Body of pancreas (tissue), 4 donors: ENCODE results near the gene LIPC. TPM values are rescaled to one million over a fixed set of nuclear protein-coding genes. Genes with fewer than 3 reads are reported as not detected.

ENCODE experiments used
- ATAC-seq: fragments of 150-250 bp; one replicate; pipeline ENCODE4 v1.9.1; 2016
- DNase-seq, 4 donors: peaks; one replicate each; pipeline ENCODE4 v3.0.0-alpha.2; 2019
- H3K27ac ChIP-seq, 4 donors: fragments of 200-600 bp; sonication (generic); 1 replicate in 3 of 4; 2 replicates in 1 of 4; pipeline versions ENCODE4 v1.5.1 to v1.6.1; 2016 to 2019; ENCODE audit warnings: mild to moderate bottlenecking in 1 of 4, mixed read lengths in 1 of 4, moderate library complexity in 1 of 4
- H3K27me3 ChIP-seq, 2 donors: fragments of 200-600 bp; sonication (generic); one replicate each; pipeline ENCODE4 v1.6.0; 2016; ENCODE audit warnings: mild to moderate bottlenecking in 1 of 2
- H3K36me3 ChIP-seq, 2 donors: fragments of 200-600 bp; sonication (generic); replicated peaks in 1 of 2; 2 replicates each; pipeline ENCODE4 v1.5.1; 2016; ENCODE audit warnings: low read depth in 2 of 2; ENCODE audit not compliant: insufficient read depth in 1 of 2
- H3K4me1 ChIP-seq: fragments of 200-600 bp; sonication (generic); one replicate; pipeline ENCODE4 v1.6.0; 2016
- H3K4me3 ChIP-seq, 2 donors: fragments of 200-600 bp; sonication (generic); 1 replicate in 1 of 2; 2 replicates in 1 of 2; pipeline ENCODE4 v1.5.1; 2016 to 2019
- H3K9me3 ChIP-seq, 3 donors: fragments of 200-600 bp; sonication (generic); 1 replicate in 2 of 3; 2 replicates in 1 of 3; pipeline ENCODE4 v1.5.1; 2016
- CTCF ChIP-seq, 7 experiments: fragments of 450-650 bp in 4 of 7; fragments of 200-600 bp in 3 of 7; sonication (generic) in 3 of 7; IDR thresholded peaks; one replicate each; pipeline ENCODE4 v1.5.1; 2016 to 2019; ENCODE audit warnings: antibody characterized with exemption in 7 of 7
- POLR2A ChIP-seq, 3 donors: fragments of 450-650 bp; IDR thresholded peaks; one replicate each; pipeline ENCODE4 v1.6.1; 2016; ENCODE audit warnings: antibody characterized with exemption in 3 of 3, mild to moderate bottlenecking in 2 of 3
- WGBS, 2 donors: methylation state at CpG; one replicate each; pipeline ENCODE4 v1.1.5; 2017; 5-methylcytosine and 5-hydroxymethylcytosine counted together
- intact Hi-C: fragments of 100-400 bp; cut with DNase I; formaldehyde crosslinking; loops from one replicate; pipeline ENCODE4 v1.15.1; 2023
- total RNA-seq, 2 donors: library from RNA; depleted of rRNA; stranded (reverse); fragments of >200 nt; gene quantifications; one replicate each; pipeline ENCODE4 v1.1.0, GENCODE V29; 2016

The LIPC gene
- total RNA-seq, 2 donors from 2014 or later = 1.6 to 2.3 TPM

GRCh38 chr15:58403581-58403980 lies 28.2 kb upstream of the LIPC start:
- Histone ChIP-seq H3K9me3 (no peaks in the 10 kb centered on the region), H3K4me3 (no peak overlapping the region), H3K4me1 (no peaks in the 10 kb centered on the region), H3K36me3 (no peaks in the 10 kb centered on the region), H3K27ac (no peak overlapping the region), H3K27me3 (no peaks in the 10 kb centered on the region)
- ATAC-seq = no peak
- DNase-seq = no peak
- no peak for TF ChIP-seq CTCF (IDR thresholded peaks at IDR 0.05)
- TF ChIP-seq POLR2A (IDR thresholded peaks at IDR 0.05) = no peak
- WGBS, 2 donors = 70 to 74% methylated on average over 4 of the region's 4 CpGs
- intact Hi-C loops = no loop called here

GRCh38 chr15:58404020-58404419 lies 27.8 kb upstream of the LIPC start:
- H3K9me3 ChIP-seq = no peaks in the 10 kb centered on the region
- H3K4me3 ChIP-seq = no peak overlapping the region
- intact Hi-C loops = no loop called here
- no peaks in the 10 kb centered on the region for H3K4me1 ChIP-seq
- H3K27ac ChIP-seq = no peak overlapping the region
- DNase-seq (no peak), ATAC-seq (no peak)
- no peaks in the 10 kb centered on the region for H3K27me3 ChIP-seq
- WGBS, 2 donors = 84 to 86% methylated on average over 5 of the region's 5 CpGs
- no peak for TF ChIP-seq POLR2A (IDR thresholded peaks at IDR 0.05)
- no peak for TF ChIP-seq CTCF (IDR thresholded peaks at IDR 0.05)
- no peaks in the 10 kb centered on the region for H3K36me3 ChIP-seq

GRCh38 chr15:58404722-58405121 lies 27.1 kb upstream of the LIPC start:
- H3K27me3 ChIP-seq = no peaks in the 10 kb centered on the region
- ATAC-seq (no peak), DNase-seq (no peak)
- H3K9me3 ChIP-seq = no peaks in the 10 kb centered on the region
- H3K4me1 ChIP-seq = no peaks in the 10 kb centered on the region
- WGBS, 2 donors = 66 to 77% methylated on average over 2 of the region's 2 CpGs
- no peaks in the 10 kb centered on the region for H3K36me3 ChIP-seq
- no peak overlapping the region for H3K27ac ChIP-seq
- no peak overlapping the region for H3K4me3 ChIP-seq
- intact Hi-C loops = no loop called here
- TF ChIP-seq POLR2A (IDR thresholded peaks at IDR 0.05) = no peak
- TF ChIP-seq CTCF (IDR thresholded peaks at IDR 0.05) = no peak

- intact Hi-C loops = no loop called here
- no peak for TF ChIP-seq POLR2A (IDR thresholded peaks at IDR 0.05)
- TF ChIP-seq CTCF (IDR thresholded peaks at IDR 0.05) = no peak
- no peak for ATAC-seq
Observed at GRCh38 chr15:58405865-58406264, 25.9 kb upstream of the LIPC start.

GRCh38 chr15:58406811-58407210 lies 25.0 kb upstream of the LIPC start:
- ATAC-seq (no peak), DNase-seq (no peak)
- 75 to 83% methylated on average over 3 of the region's 3 CpGs for WGBS, 2 donors
- intact Hi-C loops = no loop called here
- no peaks in the 10 kb centered on the region for H3K9me3 ChIP-seq
- H3K27ac ChIP-seq = no peak overlapping the region
- H3K4me3 ChIP-seq = no peak overlapping the region
- no peaks in the 10 kb centered on the region for H3K4me1 ChIP-seq
- no peaks in the 10 kb centered on the region for H3K36me3 ChIP-seq
- TF ChIP-seq POLR2A (IDR thresholded peaks at IDR 0.05) (no peak), CTCF (IDR thresholded peaks at IDR 0.05) (no peak)
- no peaks in the 10 kb centered on the region for H3K27me3 ChIP-seq

More at GRCh38 chr15:58405865-58406264, 25.9 kb upstream of the LIPC start:
- Histone ChIP-seq H3K27ac (no peak overlapping the region), H3K27me3 (no peaks in the 10 kb centered on the region), H3K4me3 (no peak overlapping the region), H3K9me3 (no peaks in the 10 kb centered on the region), H3K36me3 (no peaks in the 10 kb centered on the region), H3K4me1 (no peaks in the 10 kb centered on the region)
- DNase-seq = no peak
- 76 to 77% methylated on average over 3 of the region's 3 CpGs for WGBS, 2 donors
